H1 (cell line): ENCODE data around the gene NEK9. TPM values are rescaled to one million over a fixed set of nuclear protein-coding genes. Genes with fewer than 3 reads are reported as not detected.

Source experiments
- CBX5 ChIP-seq: fragments of 300-800, 300-1000 bp; sonication (generic); IDR thresholded peaks from 2 replicates; pipeline ENCODE4 v1.7.1; 2016; ENCODE audit warnings: antibody characterized with exemption, low read length, low read depth
- JUN ChIP-seq: IDR thresholded peaks from 2 replicates; pipeline ENCODE4 v1.6.1; 2011; ENCODE audit warnings: low read depth, mild to moderate bottlenecking, improper control_type of control experiment, low read length
- POLR2A ChIP-seq, 2 experiments: IDR thresholded peaks; 1 replicate in 1 of 2; 2 replicates in 1 of 2; pipeline ENCODE4 v1.6.1; 2011; ENCODE audit warnings: low read depth in 2 of 2, low read length in 2 of 2, mild to moderate bottlenecking in 2 of 2; ENCODE audit errors: control extremely low read depth in 1 of 2
- RAD21 ChIP-seq, 2 experiments: IDR thresholded peaks in 1 of 2; conservative IDR thresholded peaks in 1 of 2; 2 replicates each; pipeline ENCODE4 v1.6.1; 2011; ENCODE audit warnings: low read depth in 2 of 2, low read length in 2 of 2, improper control_type of control experiment in 1 of 2, inconsistent platforms in 1 of 2, mild to moderate bottlenecking in 1 of 2, moderate library complexity in 1 of 2
- polyA plus RNA-seq, 7 experiments: library from polyadenylated mRNA; depleted of rRNA in 3 of 7; stranded (reverse) in 5 of 7; unstranded in 2 of 7; fragments of >200 nt in 5 of 7; fragments of 200-250 nt in 2 of 7; gene quantifications; 1 replicate in 5 of 7; 2 replicates in 1 of 7; 4 replicates in 1 of 7; pipeline versions ENCODE4 v1.2.1 to v1.2.3, GENCODE V29; 2011 to 2013; ENCODE audit warnings: missing spikeins in 2 of 7, mixed read lengths in 2 of 7
- total RNA-seq: library from RNA; stranded (reverse); fragmentation: NEBNext Ultra II Directional; extraction: Animal tissue kit (Norgen Biotek cat#: 25700); gene quantifications from 2 replicates; pipeline ENCODE4 v1.2.1, GENCODE V29; 2021
- TF ChIP-seq, protein P1 (sequence below): IDR thresholded peaks from 2 replicates; pipeline ENCODE4 v1.6.1; 2012; ENCODE audit warnings: low read length, inconsistent platforms

NEK9 gene
- total and polyA plus RNA-seq, 2 of the 8 experiments (the other 6 are each of a cell fraction or from before 2014, with no cell fraction given), result 16.0 to 43.6 TPM

DNA sequence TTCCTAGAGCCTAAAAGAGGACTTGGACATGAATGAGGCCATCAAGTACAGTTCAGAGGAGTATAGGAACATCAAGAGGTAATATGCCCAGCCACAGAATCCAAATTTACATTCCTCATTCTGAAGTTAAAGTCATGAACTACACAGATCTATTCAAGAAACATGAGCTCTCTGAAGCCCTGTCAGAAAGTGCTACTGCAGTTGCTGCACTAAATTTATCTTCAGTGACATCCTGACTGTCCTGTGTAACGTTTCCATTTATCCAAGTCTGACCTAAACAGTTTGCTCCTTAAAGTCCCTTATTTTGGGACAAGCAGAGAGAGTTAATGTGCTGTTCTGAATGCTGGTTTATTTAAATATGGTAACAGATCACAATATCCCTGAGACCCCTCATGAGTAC, 28.2 kb downstream of the NEK9 start (continued):
- TF ChIP-seq RAD21 (IDR thresholded peaks at IDR 0.05 in 1 of 2, conservative IDR thresholded peaks at IDR 0.05 in 1 of 2; ENCODE audit: low read depth in 2 of 2, low read length in 2 of 2), result no peak
- TF ChIP-seq POLR2A (IDR thresholded peaks at IDR 0.05; ENCODE audit: control extremely low read depth in 1 of 2, low read depth in 2 of 2, low read length in 2 of 2), result no peak
- no peak for TF ChIP-seq CBX5
- TF ChIP-seq, protein P1, sequence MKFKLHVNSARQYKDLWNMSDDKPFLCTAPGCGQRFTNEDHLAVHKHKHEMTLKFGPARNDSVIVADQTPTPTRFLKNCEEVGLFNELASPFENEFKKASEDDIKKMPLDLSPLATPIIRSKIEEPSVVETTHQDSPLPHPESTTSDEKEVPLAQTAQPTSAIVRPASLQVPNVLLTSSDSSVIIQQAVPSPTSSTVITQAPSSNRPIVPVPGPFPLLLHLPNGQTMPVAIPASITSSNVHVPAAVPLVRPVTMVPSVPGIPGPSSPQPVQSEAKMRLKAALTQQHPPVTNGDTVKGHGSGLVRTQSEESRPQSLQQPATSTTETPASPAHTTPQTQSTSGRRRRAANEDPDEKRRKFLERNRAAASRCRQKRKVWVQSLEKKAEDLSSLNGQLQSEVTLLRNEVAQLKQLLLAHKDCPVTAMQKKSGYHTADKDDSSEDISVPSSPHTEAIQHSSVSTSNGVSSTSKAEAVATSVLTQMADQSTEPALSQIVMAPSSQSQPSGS, result no peak
- no peak for TF ChIP-seq JUN
- TF ChIP-seq, all 59 proteins: peak for 0
